ENCODE results near the gene ADO.

DNA sequence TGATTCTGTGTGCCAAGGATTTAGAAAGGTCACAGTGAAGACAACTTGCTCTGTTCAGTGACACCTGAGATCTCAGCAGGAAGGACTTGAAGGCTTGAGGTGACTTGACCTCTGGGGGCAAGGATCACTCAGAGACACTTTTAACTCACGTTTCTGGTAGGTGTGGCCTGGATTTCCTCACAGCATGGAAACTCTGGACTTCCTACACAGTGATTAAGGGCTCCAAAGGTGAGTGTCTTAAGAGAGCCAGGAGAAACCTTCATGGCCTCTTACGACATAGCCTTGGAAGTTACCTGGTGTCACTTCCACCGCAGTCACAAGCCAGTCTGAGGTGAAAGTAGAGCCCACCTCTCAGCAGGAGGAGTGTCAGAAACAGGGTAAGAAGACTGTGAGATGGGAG lies 38.1 kb upstream of the ADO start:
- TF ChIP-seq CTCF (IDR thresholded peaks at IDR 0.05) (no peak), POLR2AphosphoS5 (IDR thresholded peaks at IDR 0.05) (no peak), POLR2A (IDR thresholded peaks at IDR 0.05) (no peak)

Data from suprapubic skin (tissue), 4 donors.